Measurements from ENCODE around the gene TTLL8.

The TTLL8 gene

GRCh38 chr22:50048061-50048765, 9.9 kb downstream of the TTLL8 start:
- H3K27ac Mint-ChIP-seq = no peak overlapping the region

GRCh38 chr22:50047346-50047745, 10.8 kb downstream of the TTLL8 start:
- H3K4me1 Mint-ChIP-seq (ENCODE audit: low read depth) = no peaks in the 10 kb centered on the region
- no peaks in the 10 kb centered on the region for H3K36me3 Mint-ChIP-seq (ENCODE audit: low read depth)
- no peak overlapping the region for H3K4me3 Mint-ChIP-seq
- H3K9me3 Mint-ChIP-seq = no peaks in the 10 kb centered on the region
- intact Hi-C loops (cut with micrococcal nuclease) = no loop called here
- H3K27me3 Mint-ChIP-seq = peaks cover 33% of the 10 kb centered on the region
- no peak overlapping the region for H3K27ac Mint-ChIP-seq

More at GRCh38 chr22:50048061-50048765, 9.9 kb downstream of the TTLL8 start:
- Mint-ChIP-seq H3K4me1 (ENCODE audit: low read depth) (no peaks in the 10 kb centered on the region), H3K36me3 (ENCODE audit: low read depth) (no peaks in the 10 kb centered on the region), H3K4me3 (no peak overlapping the region), H3K9me3 (no peaks in the 10 kb centered on the region), H3K27me3 (peaks cover 27% of the 10 kb centered on the region)
- intact Hi-C loops (cut with micrococcal nuclease) = no loop called here

GRCh38 chr22:50046481-50047245, 11.4 kb downstream of the TTLL8 start:
- H3K4me3 Mint-ChIP-seq = no peak overlapping the region
- intact Hi-C loops (cut with micrococcal nuclease) = no loop called here
- H3K27me3 Mint-ChIP-seq = peaks cover 35% of the 10 kb centered on the region
- no peaks in the 10 kb centered on the region for H3K9me3 Mint-ChIP-seq
- H3K27ac Mint-ChIP-seq = no peak overlapping the region
- H3K4me1 Mint-ChIP-seq (ENCODE audit: low read depth) = no peaks in the 10 kb centered on the region
- H3K36me3 Mint-ChIP-seq (ENCODE audit: low read depth) = no peaks in the 10 kb centered on the region

GRCh38 chr22:50046019-50046415, 12.1 kb downstream of the TTLL8 start:
- Mint-ChIP-seq H3K9me3 (no peaks in the 10 kb centered on the region), H3K36me3 (ENCODE audit: low read depth) (no peaks in the 10 kb centered on the region), H3K4me3 (no peak overlapping the region), H3K4me1 (ENCODE audit: low read depth) (no peaks in the 10 kb centered on the region), H3K27ac (no peak overlapping the region), H3K27me3 (peaks cover 34% of the 10 kb centered on the region)
- intact Hi-C loops (cut with micrococcal nuclease) = no loop called here

- Mint-ChIP-seq H3K36me3 (ENCODE audit: low read depth) (no peaks in the 10 kb centered on the region), H3K4me3 (no peak overlapping the region), H3K4me1 (ENCODE audit: low read depth) (no peaks in the 10 kb centered on the region), H3K9me3 (no peaks in the 10 kb centered on the region), H3K27me3 (peaks cover 33% of the 10 kb centered on the region), H3K27ac (no peak overlapping the region)
- intact Hi-C loops (cut with micrococcal nuclease) = no loop called here
Observed at GRCh38 chr22:50045211-50046018, 12.7 kb downstream of the TTLL8 start.

GRCh38 chr22:50044485-50045118, 13.5 kb downstream of the TTLL8 start:
- H3K4me1 Mint-ChIP-seq (ENCODE audit: low read depth) = no peaks in the 10 kb centered on the region
- H3K4me3 Mint-ChIP-seq = no peak overlapping the region
- intact Hi-C loops (cut with micrococcal nuclease) = no loop called here
- no peak overlapping the region for H3K27ac Mint-ChIP-seq
- H3K27me3 Mint-ChIP-seq = peaks cover 33% of the 10 kb centered on the region
- no peaks in the 10 kb centered on the region for H3K36me3 Mint-ChIP-seq (ENCODE audit: low read depth)
- H3K9me3 Mint-ChIP-seq = no peaks in the 10 kb centered on the region

- H3K9me3 Mint-ChIP-seq = peaks cover 7% of the 10 kb centered on the region
- no peaks in the 10 kb centered on the region for H3K36me3 Mint-ChIP-seq (ENCODE audit: low read depth)
- no peaks in the 10 kb centered on the region for H3K4me1 Mint-ChIP-seq (ENCODE audit: low read depth)
- intact Hi-C loops (cut with micrococcal nuclease) = no loop called here
- H3K27me3 Mint-ChIP-seq = peaks cover 35% of the 10 kb centered on the region
- no peak overlapping the region for H3K27ac Mint-ChIP-seq
- no peak overlapping the region for H3K4me3 Mint-ChIP-seq
Observed at GRCh38 chr22:50041361-50042065, 16.6 kb downstream of the TTLL8 start.

GRCh38 chr22:50040717-50041116, 17.4 kb downstream of the TTLL8 start:
- H3K4me3 Mint-ChIP-seq = no peak overlapping the region
- peaks cover 7% of the 10 kb centered on the region for H3K9me3 Mint-ChIP-seq
- H3K27ac Mint-ChIP-seq = no peak overlapping the region
- peaks cover 37% of the 10 kb centered on the region for H3K27me3 Mint-ChIP-seq
- H3K4me1 Mint-ChIP-seq (ENCODE audit: low read depth) = no peaks in the 10 kb centered on the region
- no peaks in the 10 kb centered on the region for H3K36me3 Mint-ChIP-seq (ENCODE audit: low read depth)
- intact Hi-C loops (cut with micrococcal nuclease) = no loop called here

GRCh38 chr22:50039669-50040443, 18.2 kb downstream of the TTLL8 start:
- Mint-ChIP-seq H3K27ac (no peak overlapping the region), H3K27me3 (peaks cover 34% of the 10 kb centered on the region), H3K36me3 (ENCODE audit: low read depth) (no peaks in the 10 kb centered on the region), H3K4me1 (ENCODE audit: low read depth) (no peaks in the 10 kb centered on the region), H3K9me3 (peaks cover 7% of the 10 kb centered on the region), H3K4me3 (no peak overlapping the region)
- intact Hi-C loops (cut with micrococcal nuclease) = no loop called here

GRCh38 chr22:50035976-50036724, 21.9 kb downstream of the TTLL8 start:
- H3K27ac Mint-ChIP-seq = no peak overlapping the region
- intact Hi-C loops (cut with micrococcal nuclease) = no loop called here
- no peaks in the 10 kb centered on the region for H3K36me3 Mint-ChIP-seq (ENCODE audit: low read depth)
- no peak overlapping the region for H3K4me3 Mint-ChIP-seq
- H3K4me1 Mint-ChIP-seq (ENCODE audit: low read depth) = no peaks in the 10 kb centered on the region
- H3K9me3 Mint-ChIP-seq = peaks cover 7% of the 10 kb centered on the region
- H3K27me3 Mint-ChIP-seq = peaks cover 21% of the 10 kb centered on the region

- Mint-ChIP-seq H3K36me3 (ENCODE audit: low read depth) (no peaks in the 10 kb centered on the region), H3K27ac (no peak overlapping the region), H3K4me3 (no peak overlapping the region), H3K9me3 (peaks cover 7% of the 10 kb centered on the region), H3K4me1 (ENCODE audit: low read depth) (no peaks in the 10 kb centered on the region), H3K27me3 (peaks cover 29% of the 10 kb centered on the region)
- intact Hi-C loops (cut with micrococcal nuclease) = no loop called here
Observed at GRCh38 chr22:50035131-50035881, 22.8 kb downstream of the TTLL8 start.

Measured in dendritic cell treated with granulocyte-macrophage colony-stimulating factor and Interleukin-4, amounts not matched to agents 40 ng/mL and 50 ng/mL, for 4 days (primary cell).